GM18870 (cell line): Measurements from ENCODE around the gene FBL.

Source experiments
- ATAC-seq: cut with Tn5 transposase; IDR thresholded peaks from one replicate; pipeline ENCODE4 v1.9.1; 2021; ENCODE audit warnings: moderate library complexity; ENCODE audit not compliant: unreplicated experiment

FBL gene

GRCh38 chr19:39796000-39796498 lies 50.1 kb downstream of the FBL start:
- no peak for ATAC-seq

DNA sequence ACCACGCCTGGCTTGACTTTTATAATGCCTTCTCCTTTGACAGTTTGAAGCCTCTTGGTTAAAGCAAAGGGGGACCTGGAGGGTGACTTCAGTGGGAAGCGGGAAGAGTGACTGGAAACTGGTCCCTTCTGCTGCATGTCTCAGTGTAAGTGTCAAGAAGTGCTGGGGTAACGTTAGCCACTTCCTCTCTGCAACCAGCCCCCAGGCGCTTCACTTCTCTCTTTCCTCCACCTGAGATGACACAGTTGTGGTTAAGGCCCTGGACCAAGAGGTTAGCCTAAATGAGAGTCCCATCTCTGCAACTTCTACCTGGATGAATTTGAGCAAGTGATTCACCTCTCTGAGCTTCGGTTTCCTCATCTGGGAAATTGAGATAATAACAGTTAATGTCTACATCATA lies 51.2 kb downstream of the FBL start:
- ATAC-seq, result no peak

GRCh38 chr19:39792999-39793546 lies 53.1 kb downstream of the FBL start:
- ATAC-seq, result no peak

GRCh38 chr19:39788244-39788643 lies 57.9 kb downstream of the FBL start:
- ATAC-seq, result no peak
